Measurements from ENCODE around the gene MESD.

MESD gene

DNA sequence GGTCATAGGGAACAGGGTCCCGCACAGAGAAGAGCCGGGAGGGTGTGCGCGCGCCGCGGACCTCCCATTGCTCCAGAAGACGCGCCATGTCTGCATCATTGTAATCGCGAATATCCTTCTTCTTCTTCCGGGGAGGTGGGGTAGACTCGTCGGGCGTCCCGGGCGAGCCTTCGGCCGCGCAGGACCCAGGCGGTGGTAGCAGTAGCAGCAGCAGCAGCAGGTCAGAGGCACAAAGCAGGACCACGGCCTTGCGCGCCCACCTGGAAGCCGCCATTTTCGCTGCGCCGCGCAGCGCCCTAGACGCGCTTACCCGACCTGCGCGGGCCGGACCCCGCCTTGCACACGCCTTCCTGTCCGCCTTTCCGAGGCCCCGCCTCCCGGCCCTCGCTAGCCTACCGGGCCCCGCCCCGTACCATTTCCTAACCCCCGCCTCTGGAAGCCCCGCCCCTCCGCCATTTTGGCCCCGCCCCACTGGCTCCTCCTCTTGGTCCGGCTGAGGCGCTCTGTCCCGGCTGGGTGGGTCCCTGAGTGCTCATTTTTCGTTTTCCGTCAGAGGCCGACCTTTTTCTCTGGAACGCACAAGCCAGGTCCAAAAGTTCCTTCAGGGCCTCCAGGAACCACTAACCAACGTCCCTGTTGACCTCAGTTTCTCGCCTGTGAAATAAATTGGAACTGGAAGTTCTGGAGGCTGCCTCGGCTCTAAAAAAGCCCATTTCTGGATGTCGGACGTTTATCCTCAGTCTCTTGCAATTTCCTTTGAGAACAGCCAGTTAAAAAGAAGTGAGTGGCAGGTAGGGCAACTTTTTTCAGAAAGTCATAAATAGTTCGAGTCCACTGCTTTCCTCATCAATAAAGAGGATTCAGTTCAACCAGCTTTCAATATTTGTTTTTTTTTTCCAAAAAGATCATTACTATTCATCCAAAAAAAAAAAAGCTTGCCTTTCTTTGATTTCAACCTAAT, at the start of gene MESD:
Gene MESD (minus strand): TSS at position 302 of the 961 bp plus-strand sequence. CDS start 28 bp downstream, at position 274.
- no peak for FAIRE-seq
- DNase-seq (ENCODE audit: insufficient read length, low spot score) = peak; percentile 94

- DNase-seq (ENCODE audit: insufficient read length, low spot score) = no peak
- FAIRE-seq = no peak
Observed at GRCh38 chr15:81038975-81039607, 49.5 kb upstream of the MESD start.

- no peak for DNase-seq (ENCODE audit: insufficient read length, low spot score)
- FAIRE-seq = no peak
Observed at GRCh38 chr15:81037952-81038743, 48.5 kb upstream of the MESD start.

DNA sequence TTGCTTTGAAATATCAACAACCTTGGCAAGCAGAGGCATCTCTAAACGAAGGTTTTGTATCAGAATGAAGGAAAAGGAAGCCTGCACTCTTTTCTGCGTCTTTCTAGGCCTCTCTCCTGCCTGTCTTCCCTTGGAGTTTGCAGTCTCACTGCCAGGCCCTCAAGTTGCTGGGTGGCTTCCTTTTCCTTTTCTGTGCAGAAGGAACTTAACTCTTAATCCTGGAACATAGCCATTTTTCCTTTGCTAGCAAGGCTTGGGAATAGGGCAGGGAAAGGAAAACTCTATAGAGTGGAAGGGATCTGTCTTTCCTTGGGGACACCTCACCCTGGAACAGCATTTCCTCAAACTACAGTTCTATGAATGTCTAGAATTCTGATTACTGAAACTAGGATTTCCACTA, 43.9 kb upstream of the MESD start:
- no peak for DNase-seq (ENCODE audit: insufficient read length, low spot score)
- FAIRE-seq = no peak

- no peak for DNase-seq (ENCODE audit: insufficient read length, low spot score)
- no peak for FAIRE-seq
Observed at GRCh38 chr15:81032818-81033217, 43.2 kb upstream of the MESD start.

- no peak for FAIRE-seq
- DNase-seq (ENCODE audit: insufficient read length, low spot score) = no peak
Observed at GRCh38 chr15:81032355-81032754, 42.7 kb upstream of the MESD start.

GRCh38 chr15:81031203-81031602, 41.6 kb upstream of the MESD start:
- DNase-seq (ENCODE audit: insufficient read length, low spot score) (no peak), FAIRE-seq (no peak)

DNA sequence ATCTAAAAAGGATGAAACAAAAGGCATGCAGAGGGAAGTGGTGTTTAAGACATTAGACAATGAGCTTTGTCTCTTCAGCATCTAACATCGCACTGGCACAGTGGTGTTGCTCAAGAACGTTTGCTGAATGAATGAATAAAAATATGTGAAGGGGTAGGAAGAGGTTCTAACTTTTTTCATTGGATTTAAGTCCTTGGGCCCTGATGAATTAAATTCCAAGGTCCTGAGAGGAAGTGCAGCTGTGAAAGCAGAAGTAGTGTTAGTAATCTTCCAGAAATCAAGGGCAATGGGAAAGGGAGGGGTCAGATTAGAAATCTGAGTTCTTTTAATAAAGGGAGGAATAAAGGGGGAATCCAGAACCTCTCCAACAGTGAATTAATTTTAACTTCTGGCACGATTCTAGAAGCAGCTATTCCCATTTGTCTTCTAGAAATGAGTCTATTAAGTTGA, 40.7 kb upstream of the MESD start:
- DNase-seq (ENCODE audit: insufficient read length, low spot score) = no peak
- no peak for FAIRE-seq

DNA sequence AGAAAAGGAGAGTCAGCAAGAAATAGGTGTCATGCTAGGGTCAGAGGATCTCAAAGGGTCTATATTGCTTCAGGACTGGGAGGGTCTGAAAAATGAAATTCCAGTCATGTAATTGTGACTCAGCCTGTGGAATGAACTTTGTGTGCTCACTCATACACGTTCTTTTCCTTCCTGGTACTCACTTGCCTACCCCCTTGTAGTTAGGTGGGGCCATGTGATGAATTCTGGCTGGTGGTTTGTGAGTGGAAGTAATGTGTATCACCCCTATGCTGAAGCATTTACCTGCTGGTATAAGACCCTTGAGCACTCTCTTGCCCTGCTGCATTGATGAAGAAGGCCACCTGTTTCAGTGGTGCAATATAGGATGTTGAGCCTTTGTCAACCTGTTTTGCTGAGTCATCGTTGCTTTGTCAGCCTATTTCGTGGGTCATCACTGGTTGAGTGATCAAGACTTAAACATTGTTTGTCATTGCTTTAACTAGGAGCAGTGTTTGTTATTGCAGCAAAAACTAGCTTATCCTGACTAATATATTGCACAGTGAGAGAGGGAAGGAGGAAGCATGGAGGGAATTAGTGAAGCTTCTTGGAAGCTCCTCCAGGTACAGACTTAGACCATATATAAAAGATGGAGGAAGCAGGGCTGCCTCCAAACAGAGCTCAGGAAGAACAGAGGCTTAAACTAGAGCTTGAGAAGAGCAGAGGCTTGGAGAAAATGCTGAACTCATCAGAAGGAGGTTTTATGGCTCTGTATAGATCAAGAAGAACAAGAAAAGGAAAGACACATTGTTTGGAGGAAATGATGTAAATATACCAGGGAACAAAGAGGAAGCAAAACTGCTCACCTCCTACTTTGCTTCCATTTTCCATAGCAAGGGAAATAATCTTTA, 40.0 kb upstream of the MESD start:
- FAIRE-seq = no peak
- no peak for DNase-seq (ENCODE audit: insufficient read length, low spot score)

DNA sequence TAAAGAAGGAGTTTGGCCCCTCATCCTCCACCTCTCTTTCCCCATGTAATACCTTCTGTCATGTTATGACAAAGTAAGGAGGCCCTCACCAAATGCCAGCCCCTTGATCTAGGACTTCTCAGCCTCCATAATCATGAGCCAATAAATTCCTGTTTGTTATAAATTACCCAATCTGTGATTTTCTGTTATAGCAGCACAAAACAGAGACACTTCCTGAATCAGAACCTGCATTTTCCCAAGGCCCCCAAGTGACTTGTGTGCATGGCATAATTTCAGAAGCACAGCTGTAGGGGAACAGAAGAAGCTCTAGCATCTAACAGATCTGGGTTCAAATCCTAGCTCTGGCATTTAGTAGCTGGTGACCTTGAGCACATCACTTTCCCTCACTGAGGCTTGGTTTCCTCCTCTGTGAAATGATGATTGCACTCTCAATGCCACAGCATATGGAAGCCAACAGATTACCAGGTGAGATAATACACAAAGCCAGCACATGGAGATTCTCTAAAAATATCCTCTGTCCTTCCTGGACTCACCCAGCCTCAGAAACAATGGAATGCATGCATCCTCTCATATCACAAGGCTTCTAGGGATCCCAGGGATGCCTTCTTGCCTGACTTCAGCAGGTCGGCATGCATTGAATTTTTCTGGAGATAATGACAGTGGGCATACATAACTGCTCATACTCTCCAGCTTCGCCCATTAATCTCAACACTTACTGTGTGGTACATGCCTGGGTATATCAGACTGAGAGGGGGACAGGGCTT, 37.4 kb upstream of the MESD start:
- DNase-seq (ENCODE audit: insufficient read length, low spot score) = no peak
- FAIRE-seq = no peak

DNA sequence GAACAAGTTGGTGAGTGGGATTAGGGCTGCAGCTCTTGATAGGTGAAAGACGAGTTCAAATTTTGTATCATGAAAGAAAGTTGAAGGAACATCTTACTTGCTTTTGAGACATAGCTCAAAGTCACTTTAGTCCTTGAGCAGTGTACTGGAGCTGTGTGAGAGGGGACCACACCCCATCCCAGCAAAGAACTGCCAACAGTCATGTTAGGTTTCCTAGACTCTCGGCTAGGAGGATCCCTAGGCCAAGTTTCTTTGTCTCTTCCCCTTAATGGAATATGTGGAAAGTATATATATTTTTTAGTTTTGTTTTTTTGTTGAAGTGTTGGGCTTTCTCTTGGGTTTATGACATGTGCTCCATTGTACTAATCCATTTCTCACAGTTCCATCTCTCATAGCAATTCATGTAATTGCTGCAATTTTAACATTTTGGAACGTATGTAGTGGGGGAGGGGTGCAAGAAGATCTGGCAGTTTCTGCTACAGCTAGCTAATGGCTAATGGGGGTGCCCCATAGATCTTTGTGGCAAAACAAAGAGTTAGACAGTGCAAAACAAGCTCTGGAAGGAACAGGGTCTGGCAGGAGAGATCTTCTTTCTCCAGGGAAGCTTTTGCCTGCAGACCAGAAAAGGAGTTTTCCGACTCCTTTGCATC, 36.2 kb upstream of the MESD start:
- DNase-seq (ENCODE audit: insufficient read length, low spot score) (no peak), FAIRE-seq (no peak)

- no peak for FAIRE-seq
- DNase-seq (ENCODE audit: insufficient read length, low spot score) = no peak
Observed at GRCh38 chr15:81024936-81025335, 35.3 kb upstream of the MESD start.

DNA sequence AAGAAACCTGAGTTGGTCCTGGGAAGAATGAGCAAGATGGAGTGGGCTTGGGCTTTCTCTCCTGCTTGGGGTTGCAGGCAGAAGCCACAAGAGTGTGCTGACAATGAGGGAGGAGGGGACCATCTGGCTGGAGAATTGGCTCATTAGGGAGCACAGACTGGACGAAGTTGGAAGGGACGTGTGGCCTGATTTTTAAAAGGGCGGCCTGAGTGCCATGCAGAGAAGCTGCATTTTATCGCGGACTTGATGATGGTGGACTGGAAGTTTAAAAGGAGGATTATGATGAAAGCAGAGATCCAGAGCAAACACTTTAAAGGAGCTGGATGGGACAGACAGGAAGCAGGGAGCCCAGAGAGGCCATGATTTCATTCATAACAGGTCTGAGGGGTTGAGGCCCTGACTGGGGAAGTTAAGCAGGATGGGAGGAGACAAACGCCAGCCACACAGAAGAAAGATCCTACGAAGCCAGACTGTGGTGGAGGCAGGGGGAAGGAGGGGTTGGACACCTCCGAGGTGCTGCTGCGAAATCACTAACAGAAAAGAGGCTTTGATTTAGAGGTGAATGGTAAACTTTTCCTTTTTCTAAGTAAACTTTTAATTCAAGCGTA, 34.8 kb upstream of the MESD start:
- DNase-seq (ENCODE audit: insufficient read length, low spot score) = no peak
- FAIRE-seq = no peak

GRCh38 chr15:81023483-81024264, 34.1 kb upstream of the MESD start:
- no peak for FAIRE-seq
- no peak for DNase-seq (ENCODE audit: insufficient read length, low spot score)

GRCh38 chr15:81021321-81021720, 31.7 kb upstream of the MESD start:
- DNase-seq (ENCODE audit: insufficient read length, low spot score) (no peak), FAIRE-seq (no peak)

DNA sequence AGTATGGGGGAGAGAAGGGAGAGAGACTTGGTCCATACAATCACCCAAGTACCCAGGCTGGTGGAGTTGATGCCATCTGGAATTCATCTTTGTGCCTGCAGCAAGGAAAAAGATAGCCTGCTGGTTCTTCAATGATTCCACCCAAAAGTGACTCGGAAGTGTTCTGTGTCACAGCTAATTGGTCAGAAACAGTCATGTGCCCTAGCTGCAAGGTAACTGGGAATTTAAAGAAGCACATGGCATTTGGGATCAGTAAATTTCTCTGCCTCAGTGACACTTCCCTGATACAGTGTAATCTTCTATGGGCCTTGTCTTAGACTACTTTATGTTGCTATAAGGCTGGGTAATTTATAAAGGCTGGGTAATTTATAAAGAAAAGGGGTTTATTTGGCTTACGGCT, 28.6 kb upstream of the MESD start:
- FAIRE-seq = no peak

DNA sequence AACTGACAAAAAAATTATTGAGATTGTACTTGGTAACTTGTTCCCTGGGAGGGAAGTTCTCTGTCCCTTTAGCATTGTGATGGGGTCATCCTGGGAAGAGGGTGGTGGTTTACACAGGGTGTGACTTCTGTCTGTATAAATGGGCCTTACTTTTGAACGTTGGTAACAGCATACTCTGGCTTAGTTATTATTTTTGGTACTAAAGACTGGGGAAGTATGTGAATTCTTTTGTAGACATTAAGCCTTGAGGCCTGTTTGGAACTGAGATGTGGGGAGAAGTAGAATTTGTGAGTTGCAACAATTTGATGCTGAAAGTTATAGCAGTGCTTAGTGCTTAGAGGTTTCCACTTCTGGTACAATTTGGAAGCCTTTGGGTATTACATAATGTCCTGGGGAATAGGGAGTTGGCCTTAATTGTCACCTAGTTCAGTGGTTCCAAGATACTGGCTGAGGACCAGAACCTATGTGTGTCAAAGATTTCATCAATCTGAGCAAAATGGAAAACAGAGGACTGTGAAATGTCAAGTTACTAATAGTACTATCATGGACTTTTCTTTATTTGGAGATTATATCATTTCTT, 27.0 kb upstream of the MESD start:
- DNase-seq (ENCODE audit: insufficient read length, low spot score) = no peak
- FAIRE-seq = no peak

More for the DNA sequence above, 28.6 kb upstream of the MESD start:
- no peak for DNase-seq (ENCODE audit: insufficient read length, low spot score)

Measured in HTR-8/SVneo (cell line).